Activated T-cell treated with anti-CD3 and anti-CD28 coated beads, Interleukin-2, amount 50 U/mL, for 24 hours (primary cell): Measurements from ENCODE around the gene CASP9.

Source experiments
- DNase-seq: peaks from one replicate; pipeline ENCODE4 v3.0.0-alpha.2; 2020
- H3K27ac Mint-ChIP-seq: 2 replicates; pipeline ENCODE4 v1.8.0; 2020; ENCODE audit warnings: mild to moderate bottlenecking, mixed read lengths
- H3K27me3 Mint-ChIP-seq: 2 replicates; pipeline ENCODE4 v1.8.0; 2020; ENCODE audit warnings: mixed read lengths
- H3K36me3 Mint-ChIP-seq: 2 replicates; pipeline ENCODE4 v1.8.0; 2020; ENCODE audit warnings: low read depth, mixed read lengths
- H3K4me1 Mint-ChIP-seq: 2 replicates; pipeline ENCODE4 v1.8.0; 2020; ENCODE audit warnings: low read depth, mixed read lengths
- H3K4me3 Mint-ChIP-seq: 2 replicates; pipeline ENCODE4 v1.8.0; 2020; ENCODE audit warnings: mild to moderate bottlenecking, moderate library complexity, mixed read lengths
- H3K9me3 Mint-ChIP-seq: 2 replicates; pipeline ENCODE4 v1.8.0; 2020; ENCODE audit warnings: mixed read lengths

CASP9 gene

DNA sequence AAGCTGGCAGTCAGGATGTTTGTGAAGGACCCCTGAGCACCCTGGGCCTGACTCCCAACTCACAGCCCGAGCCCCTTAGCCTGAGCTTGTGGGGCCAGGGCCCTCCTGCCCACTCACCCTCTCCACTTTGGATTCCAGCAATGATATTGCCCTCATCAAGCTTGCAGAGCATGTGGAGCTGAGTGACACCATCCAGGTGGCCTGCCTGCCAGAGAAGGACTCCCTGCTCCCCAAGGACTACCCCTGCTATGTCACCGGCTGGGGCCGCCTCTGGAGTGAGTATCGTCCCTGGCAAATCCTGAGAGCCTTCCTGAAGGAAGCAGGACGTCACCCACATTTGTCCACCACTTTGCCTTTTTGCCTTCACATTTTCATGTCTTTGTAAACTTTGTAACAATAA is 80.7 kb downstream of the CASP9 start:
- Mint-ChIP-seq H3K36me3 (no peaks in the 10 kb centered on the region), H3K4me1 (no peaks in the 10 kb centered on the region), H3K27me3 (peaks cover 4% of the 10 kb centered on the region), H3K9me3 (no peaks in the 10 kb centered on the region), H3K27ac (no peak overlapping the region), H3K4me3 (no peak overlapping the region)
- DNase-seq = no peak

DNA sequence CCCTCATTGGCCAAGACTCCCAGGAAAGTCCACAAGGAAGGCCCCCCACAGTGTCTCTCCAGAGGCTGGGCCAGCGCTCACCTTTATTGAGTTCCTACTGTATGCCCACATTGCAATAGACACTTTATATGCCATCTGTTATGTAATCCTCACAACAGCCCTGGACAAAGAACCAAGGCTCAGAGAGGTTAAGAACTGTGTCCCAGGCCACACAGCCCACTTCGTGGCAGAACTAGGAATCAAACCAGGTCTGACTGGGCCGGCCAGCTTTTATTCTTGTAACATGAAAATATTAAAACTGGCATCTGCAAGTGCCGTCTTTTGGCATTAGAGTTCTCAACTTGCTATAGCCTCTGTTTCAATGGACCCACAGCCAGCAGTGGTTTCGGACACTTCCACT is 81.3 kb downstream of the CASP9 start:
- H3K27me3 Mint-ChIP-seq = peaks cover 4% of the 10 kb centered on the region
- no peaks in the 10 kb centered on the region for H3K9me3 Mint-ChIP-seq
- H3K36me3 Mint-ChIP-seq = no peaks in the 10 kb centered on the region
- no peak overlapping the region for H3K4me3 Mint-ChIP-seq
- H3K4me1 Mint-ChIP-seq = no peaks in the 10 kb centered on the region
- DNase-seq = no peak
- no peak overlapping the region for H3K27ac Mint-ChIP-seq

GRCh38 chr1:15442119-15442518 is 81.9 kb downstream of the CASP9 start:
- H3K4me3 Mint-ChIP-seq = no peak overlapping the region
- no peaks in the 10 kb centered on the region for H3K36me3 Mint-ChIP-seq
- peaks cover 1% of the 10 kb centered on the region for H3K27me3 Mint-ChIP-seq

More at GRCh38 chr1:15442119-15442518, 81.9 kb downstream of the CASP9 start:
- no peak for DNase-seq
- Mint-ChIP-seq H3K9me3 (no peaks in the 10 kb centered on the region), H3K27ac (no peak overlapping the region), H3K4me1 (no peaks in the 10 kb centered on the region)
